Neural crest cell (in vitro differentiated cells): Measurements from ENCODE around the gene ARHGEF12. TPM values are rescaled to one million over a fixed set of nuclear protein-coding genes. Genes with fewer than 3 reads are reported as not detected.

Source experiments
- DNase-seq: peaks from one replicate; pipeline ENCODE4 v3.0.0; 2021; ENCODE audit warnings: low read depth, mixed read lengths, low spot score
- H3K27ac Mint-ChIP-seq: one replicate; pipeline ENCODE4 v1.8.0; 2021; ENCODE audit warnings: mild to moderate bottlenecking, mixed read lengths; ENCODE audit not compliant: unreplicated experiment
- H3K27me3 Mint-ChIP-seq: 2 replicates; pipeline ENCODE4 v1.8.0; 2021; ENCODE audit warnings: low read depth, mild to moderate bottlenecking, mixed read lengths
- H3K36me3 Mint-ChIP-seq: 2 replicates; pipeline ENCODE4 v1.8.0; 2021; ENCODE audit warnings: low read depth, mild to moderate bottlenecking, mixed read lengths
- H3K4me1 Mint-ChIP-seq: 2 replicates; pipeline ENCODE4 v1.8.0; 2021; ENCODE audit warnings: mixed read lengths
- H3K4me3 Mint-ChIP-seq: one replicate; pipeline ENCODE4 v1.8.0; 2021; ENCODE audit warnings: mild to moderate bottlenecking, mixed read lengths
- H3K9me3 Mint-ChIP-seq: 2 replicates; pipeline ENCODE4 v1.8.0; 2021; ENCODE audit warnings: mixed read lengths
- total RNA-seq: library from RNA; stranded (reverse); gene quantifications from 2 replicates; pipeline ENCODE4 v1.2.1, GENCODE V29; 2021
- TF ChIP-seq, protein P1 (sequence below): fragments of 200-600 bp; sonication (generic); conservative IDR thresholded peaks from 2 replicates; pipeline ENCODE4 v1.5.0; 2021; ENCODE audit warnings: antibody characterized with exemption, mild to moderate bottlenecking

The ARHGEF12 gene
- total RNA-seq, 1 donor from 2014 or later: 66.2 TPM

DNA sequence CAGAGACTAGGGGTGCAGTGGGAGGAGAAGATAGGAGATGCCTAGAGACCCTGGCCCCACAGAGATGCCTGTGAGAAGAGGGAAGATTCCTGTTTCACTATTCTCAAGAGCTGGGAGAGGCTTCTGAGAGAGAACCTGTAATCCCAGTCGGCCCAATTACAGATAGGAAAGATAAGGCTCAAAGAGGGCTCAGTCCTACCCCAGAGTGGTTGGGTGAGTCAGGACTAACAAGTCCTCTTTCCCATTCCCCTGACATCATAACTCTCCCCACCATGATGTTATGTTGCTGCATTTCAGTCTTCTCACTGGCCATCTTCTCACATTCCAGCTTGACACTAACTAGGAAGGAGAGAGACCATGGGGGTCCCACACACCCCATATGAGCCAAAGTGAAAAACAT, 17.9 kb downstream of the ARHGEF12 start:
- TF ChIP-seq, protein P1, sequence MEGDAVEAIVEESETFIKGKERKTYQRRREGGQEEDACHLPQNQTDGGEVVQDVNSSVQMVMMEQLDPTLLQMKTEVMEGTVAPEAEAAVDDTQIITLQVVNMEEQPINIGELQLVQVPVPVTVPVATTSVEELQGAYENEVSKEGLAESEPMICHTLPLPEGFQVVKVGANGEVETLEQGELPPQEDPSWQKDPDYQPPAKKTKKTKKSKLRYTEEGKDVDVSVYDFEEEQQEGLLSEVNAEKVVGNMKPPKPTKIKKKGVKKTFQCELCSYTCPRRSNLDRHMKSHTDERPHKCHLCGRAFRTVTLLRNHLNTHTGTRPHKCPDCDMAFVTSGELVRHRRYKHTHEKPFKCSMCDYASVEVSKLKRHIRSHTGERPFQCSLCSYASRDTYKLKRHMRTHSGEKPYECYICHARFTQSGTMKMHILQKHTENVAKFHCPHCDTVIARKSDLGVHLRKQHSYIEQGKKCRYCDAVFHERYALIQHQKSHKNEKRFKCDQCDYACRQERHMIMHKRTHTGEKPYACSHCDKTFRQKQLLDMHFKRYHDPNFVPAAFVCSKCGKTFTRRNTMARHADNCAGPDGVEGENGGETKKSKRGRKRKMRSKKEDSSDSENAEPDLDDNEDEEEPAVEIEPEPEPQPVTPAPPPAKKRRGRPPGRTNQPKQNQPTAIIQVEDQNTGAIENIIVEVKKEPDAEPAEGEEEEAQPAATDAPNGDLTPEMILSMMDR: no peak
- H3K4me1 Mint-ChIP-seq: peaks cover 4% of the 10 kb centered on the region
- H3K27me3 Mint-ChIP-seq: no peaks in the 10 kb centered on the region
- H3K4me3 Mint-ChIP-seq: no peak overlapping the region
- H3K27ac Mint-ChIP-seq: no peak overlapping the region
- DNase-seq: no peak
- H3K9me3 Mint-ChIP-seq: peaks cover 2% of the 10 kb centered on the region
- peaks cover 10% of the 10 kb centered on the region for H3K36me3 Mint-ChIP-seq

DNA sequence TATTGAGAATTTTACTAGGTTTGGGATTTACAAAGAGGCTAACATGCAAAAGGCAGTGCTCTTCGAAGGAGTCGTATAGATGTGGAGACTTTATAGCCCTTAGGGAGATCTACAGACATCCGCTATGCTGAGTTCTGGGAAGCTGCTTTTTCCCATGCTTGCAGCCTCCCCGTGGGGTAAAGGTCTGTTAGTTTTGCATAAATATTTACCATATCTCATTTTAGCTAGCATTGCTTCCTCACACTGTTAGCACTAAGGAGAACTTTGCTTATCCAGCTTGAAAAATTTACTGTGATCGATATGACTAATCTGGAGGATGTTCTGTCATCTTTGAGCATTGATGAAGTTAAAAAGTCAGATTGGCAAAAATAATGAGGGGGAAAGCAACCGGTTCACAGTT, 18.6 kb downstream of the ARHGEF12 start:
- Mint-ChIP-seq H3K27me3 (no peaks in the 10 kb centered on the region), H3K4me3 (no peak overlapping the region), H3K36me3 (peaks cover 15% of the 10 kb centered on the region), H3K4me1 (peaks cover 4% of the 10 kb centered on the region), H3K27ac (no peak overlapping the region), H3K9me3 (peaks cover 6% of the 10 kb centered on the region)
- DNase-seq: no peak
- TF ChIP-seq, protein P1: no peak

DNA sequence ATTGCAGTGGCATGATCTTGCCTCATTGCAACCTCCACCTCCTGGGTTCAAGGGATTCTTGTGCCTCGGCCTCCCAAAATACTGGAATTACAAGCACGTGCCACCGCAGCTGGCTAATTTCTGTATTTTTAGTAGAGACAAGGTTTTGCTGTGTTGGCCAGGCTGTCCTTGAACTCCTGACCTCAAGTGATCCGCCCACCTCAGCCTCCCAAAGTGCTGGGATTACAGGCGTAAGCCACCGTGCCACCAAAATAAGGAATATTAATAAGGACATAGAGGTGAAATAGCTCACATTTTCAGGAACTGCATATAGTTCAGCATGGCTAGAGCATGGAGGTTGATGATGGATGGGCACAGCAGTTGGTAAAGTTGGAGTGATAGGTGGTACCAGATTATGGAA, 21.4 kb downstream of the ARHGEF12 start:
- Mint-ChIP-seq H3K27me3 (no peaks in the 10 kb centered on the region), H3K36me3 (peaks cover 17% of the 10 kb centered on the region), H3K27ac (no peak overlapping the region), H3K9me3 (peaks cover 9% of the 10 kb centered on the region), H3K4me1 (no peaks in the 10 kb centered on the region), H3K4me3 (no peak overlapping the region)
- TF ChIP-seq, protein P1: no peak
- no peak for DNase-seq

DNA sequence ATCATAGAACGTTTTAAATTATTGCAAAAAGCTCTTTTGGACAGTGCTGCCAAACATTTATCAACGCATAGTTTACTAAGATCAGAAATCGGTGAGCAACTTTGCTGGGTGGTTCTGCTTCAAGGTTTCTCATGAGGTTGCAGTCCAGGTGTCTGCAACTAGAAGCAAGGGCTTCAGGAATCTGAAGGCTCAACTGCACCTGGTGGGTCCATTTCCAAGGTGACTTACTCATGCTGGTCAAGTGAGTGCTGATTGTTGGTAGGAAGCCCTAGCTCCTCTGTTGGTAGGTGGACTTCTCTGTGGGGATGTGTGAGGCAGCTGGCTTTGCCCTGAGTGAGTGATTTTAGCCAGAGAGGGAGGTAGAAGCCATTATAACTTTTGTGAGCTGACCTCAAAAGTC, 22.5 kb downstream of the ARHGEF12 start:
- H3K4me3 Mint-ChIP-seq: no peak overlapping the region
- peaks cover 9% of the 10 kb centered on the region for H3K9me3 Mint-ChIP-seq
- no peaks in the 10 kb centered on the region for H3K4me1 Mint-ChIP-seq
- no peaks in the 10 kb centered on the region for H3K27me3 Mint-ChIP-seq
- no peak for DNase-seq
- H3K27ac Mint-ChIP-seq: no peak overlapping the region
- TF ChIP-seq, protein P1: no peak
- H3K36me3 Mint-ChIP-seq: peaks cover 14% of the 10 kb centered on the region

DNA sequence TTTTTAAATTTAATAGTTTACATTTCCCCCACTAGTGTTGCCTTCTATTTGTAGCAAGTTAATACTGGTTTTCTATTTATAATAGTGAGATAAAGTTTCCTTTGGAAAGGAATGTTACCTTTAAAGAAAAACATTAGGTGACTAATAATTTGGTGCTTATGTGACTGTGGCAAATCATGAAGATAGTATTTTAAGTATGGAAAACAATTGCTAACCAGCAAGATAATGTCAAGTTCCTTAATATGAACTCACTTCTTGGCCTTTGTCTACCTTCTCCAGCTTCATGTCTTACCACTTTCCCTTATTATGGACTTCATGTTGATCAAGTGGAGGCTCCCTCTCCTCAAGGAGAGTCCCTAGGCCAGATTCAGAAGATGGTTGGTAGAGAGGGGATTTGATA, 27.2 kb downstream of the ARHGEF12 start:
- DNase-seq: no peak
- Mint-ChIP-seq H3K27ac (no peak overlapping the region), H3K4me3 (no peak overlapping the region), H3K9me3 (peaks cover 6% of the 10 kb centered on the region), H3K36me3 (peaks cover 11% of the 10 kb centered on the region), H3K4me1 (no peaks in the 10 kb centered on the region), H3K27me3 (no peaks in the 10 kb centered on the region)
- TF ChIP-seq, protein P1: no peak

DNA sequence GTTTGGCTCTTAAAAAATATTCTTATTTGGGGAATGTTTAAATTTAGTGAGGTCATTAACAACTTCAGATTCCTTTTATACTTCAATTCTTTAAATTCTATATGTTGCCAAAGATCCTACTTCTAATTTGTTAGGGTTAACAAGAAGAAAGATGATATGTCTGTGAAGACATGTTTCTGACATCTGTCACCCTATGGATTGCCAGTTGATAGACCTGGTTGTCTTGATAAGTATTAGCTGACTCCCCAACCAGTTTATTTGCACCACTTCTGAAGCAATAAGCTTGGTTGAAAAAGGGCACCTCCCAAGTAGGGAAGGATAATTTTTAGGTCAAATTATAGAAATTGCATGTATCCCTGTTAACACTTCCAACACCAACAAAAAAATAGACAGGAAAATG, 29.3 kb downstream of the ARHGEF12 start:
- Mint-ChIP-seq H3K36me3 (no peaks in the 10 kb centered on the region), H3K27ac (no peak overlapping the region), H3K4me1 (peaks cover 10% of the 10 kb centered on the region), H3K4me3 (no peak overlapping the region), H3K9me3 (no peaks in the 10 kb centered on the region), H3K27me3 (no peaks in the 10 kb centered on the region)
- DNase-seq: no peak
- TF ChIP-seq, protein P1: no peak
